Measurements from ENCODE around the gene ENOPH1.

GRCh38 chr4:82493721-82494425, 63.5 kb downstream of the ENOPH1 start:
- TF ChIP-seq, protein P1, sequence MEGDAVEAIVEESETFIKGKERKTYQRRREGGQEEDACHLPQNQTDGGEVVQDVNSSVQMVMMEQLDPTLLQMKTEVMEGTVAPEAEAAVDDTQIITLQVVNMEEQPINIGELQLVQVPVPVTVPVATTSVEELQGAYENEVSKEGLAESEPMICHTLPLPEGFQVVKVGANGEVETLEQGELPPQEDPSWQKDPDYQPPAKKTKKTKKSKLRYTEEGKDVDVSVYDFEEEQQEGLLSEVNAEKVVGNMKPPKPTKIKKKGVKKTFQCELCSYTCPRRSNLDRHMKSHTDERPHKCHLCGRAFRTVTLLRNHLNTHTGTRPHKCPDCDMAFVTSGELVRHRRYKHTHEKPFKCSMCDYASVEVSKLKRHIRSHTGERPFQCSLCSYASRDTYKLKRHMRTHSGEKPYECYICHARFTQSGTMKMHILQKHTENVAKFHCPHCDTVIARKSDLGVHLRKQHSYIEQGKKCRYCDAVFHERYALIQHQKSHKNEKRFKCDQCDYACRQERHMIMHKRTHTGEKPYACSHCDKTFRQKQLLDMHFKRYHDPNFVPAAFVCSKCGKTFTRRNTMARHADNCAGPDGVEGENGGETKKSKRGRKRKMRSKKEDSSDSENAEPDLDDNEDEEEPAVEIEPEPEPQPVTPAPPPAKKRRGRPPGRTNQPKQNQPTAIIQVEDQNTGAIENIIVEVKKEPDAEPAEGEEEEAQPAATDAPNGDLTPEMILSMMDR (conservative IDR thresholded peaks at IDR 0.05; ENCODE audit: low read length) = no peak
- no peak for TF ChIP-seq EZH2phosphoT487 (IDR thresholded peaks at IDR 0.05; ENCODE audit: borderline replicate concordance)

Data from Loucy (cell line).